GM19438 (cell line): Measurements from ENCODE around the gene ARHGEF28.

Experiments
- ATAC-seq: cut with Tn5 transposase; IDR thresholded peaks from one replicate; pipeline ENCODE4 v1.9.1; 2021; ENCODE audit warnings: low read depth; ENCODE audit not compliant: unreplicated experiment

Gene ARHGEF28

GRCh38 chr5:73892218-73892617 lies 266.2 kb downstream of the ARHGEF28 start:
- ATAC-seq = no peak

- ATAC-seq = no peak
Observed at GRCh38 chr5:73892806-73893205, 266.8 kb downstream of the ARHGEF28 start.

GRCh38 chr5:73893813-73894212 lies 267.8 kb downstream of the ARHGEF28 start:
- ATAC-seq = no peak

GRCh38 chr5:73894860-73895259 lies 268.9 kb downstream of the ARHGEF28 start:
- no peak for ATAC-seq

- no peak for ATAC-seq
Observed at GRCh38 chr5:73895471-73895870, 269.5 kb downstream of the ARHGEF28 start.

- no peak for ATAC-seq
Observed at GRCh38 chr5:73896097-73896496, 270.1 kb downstream of the ARHGEF28 start.

GRCh38 chr5:73896668-73897067 lies 270.7 kb downstream of the ARHGEF28 start:
- ATAC-seq = no peak

GRCh38 chr5:73897893-73898292 lies 271.9 kb downstream of the ARHGEF28 start:
- ATAC-seq = no peak

GRCh38 chr5:73899055-73899454 lies 273.1 kb downstream of the ARHGEF28 start:
- ATAC-seq = peak; percentile 80

- no peak for ATAC-seq
Observed at GRCh38 chr5:73899916-73900315, 273.9 kb downstream of the ARHGEF28 start.

- ATAC-seq = no peak
Observed at GRCh38 chr5:73900566-73900965, 274.6 kb downstream of the ARHGEF28 start.

- no peak for ATAC-seq
Observed at GRCh38 chr5:73901043-73901442, 275.0 kb downstream of the ARHGEF28 start.

GRCh38 chr5:73901455-73901854 lies 275.5 kb downstream of the ARHGEF28 start:
- ATAC-seq = no peak

GRCh38 chr5:73902327-73903051 lies 276.5 kb downstream of the ARHGEF28 start:
- ATAC-seq = no peak

GRCh38 chr5:73903169-73903568 lies 277.2 kb downstream of the ARHGEF28 start:
- no peak for ATAC-seq

- no peak for ATAC-seq
Observed at GRCh38 chr5:73906277-73906676, 280.3 kb downstream of the ARHGEF28 start.

- no peak for ATAC-seq
Observed at GRCh38 chr5:73907164-73907563, 281.2 kb downstream of the ARHGEF28 start.

- ATAC-seq = no peak
Observed at GRCh38 chr5:73908395-73908794, 282.4 kb downstream of the ARHGEF28 start.

GRCh38 chr5:73908846-73909245 lies 282.9 kb downstream of the ARHGEF28 start:
- ATAC-seq = no peak

- no peak for ATAC-seq
Observed at GRCh38 chr5:73909474-73909873, 283.5 kb downstream of the ARHGEF28 start.

- ATAC-seq = no peak
Observed at GRCh38 chr5:73911761-73912393, 285.9 kb downstream of the ARHGEF28 start.

- ATAC-seq = no peak
Observed at GRCh38 chr5:73912821-73913271, 286.9 kb downstream of the ARHGEF28 start.
